ENCODE results near the gene MON1B. TPM values are rescaled to one million over a fixed set of nuclear protein-coding genes. Genes with fewer than 3 reads are reported as not detected.

MON1B gene
- total and polyA plus RNA-seq, 10 of the 15 experiments (the other 5 are each of a cell fraction or from before 2014, with no cell fraction given): 5.7 to 64.5 (median 21.7) TPM

- Histone ChIP-seq H3K4me3 (peak overlapping the region; percentile 99), H4K20me1 (ENCODE audit: control insufficient read depth, insufficient read depth) (no peaks in the 10 kb centered on the region), H3K27ac (ENCODE audit: control insufficient read depth, insufficient read depth) (peak overlapping the region; percentile 87), H2AFZ (ENCODE audit: control insufficient read depth, low read depth, low read length) (peak overlapping the region; percentile 92), H3K9ac (ENCODE audit: control insufficient read depth, insufficient read depth, low read length) (peak overlapping the region; percentile 99), H3K9me3 (replicated peaks; ENCODE audit: control insufficient read depth, insufficient read depth, low read length) (no peaks in the 10 kb centered on the region), H3K4me1 (ENCODE audit: control insufficient read depth, insufficient read depth, low read length) (no peaks in the 10 kb centered on the region; the same call in 1 of the 2 replicates), H3K36me3 (ENCODE audit: control insufficient read depth in 2 of 2, insufficient read depth in 2 of 2, low read length in 1 of 2) (peaks cover 9 to 15% of the 10 kb centered on the region in 2 experiments), H3K4me2 (ENCODE audit: control insufficient read depth, insufficient read depth) (peak overlapping the region; percentile 86), H3K79me2 (ENCODE audit: control insufficient read depth, insufficient read depth, low read length) (peaks cover 29% of the 10 kb centered on the region), H3K27me3 (replicated peaks in 1 of 2; ENCODE audit: control insufficient read depth in 2 of 2, insufficient read depth in 2 of 2, low read length in 1 of 2) (no peaks in the 10 kb centered on the region)
- ATAC-seq: peak; percentile 34
- ChIA-PET CTCF (no interaction called here), RAD21 (ENCODE audit: unreplicated experiment) (interaction anchor here (0.7 kb wide), 1 partner anchor 14 kb away, joined by 3 read pairs; no protein-coding TSS in a partner anchor), SMC1A (ENCODE audit: uncharacterized antibody, unreplicated experiment) (no interaction called here), POLR2A (interaction anchor here (1.0 to 1.6 kb wide), 3 partner anchors 9 to 21 kb away, joined by 3 to 4 read pairs (median 3); no protein-coding TSS in a partner anchor)
- in situ Hi-C loops (cut with MboI): loop anchor here (5.0 to 25.0 kb wide), 2 partner anchors 1544 to 1729 kb away; partner anchors contain the start of genes KARS1, TERF2IP and TMEM170A
- intact Hi-C loops (cut with micrococcal nuclease; ENCODE audit: unreplicated experiment): loop anchor here (10.0 kb wide), 1 partner anchor 1537 kb away; no protein-coding TSS in a partner anchor
- BruUV-seq (replicated peaks): TSS peak; percentile 89
- DNase-seq (ENCODE audit: low read depth, low spot score): no peak
- FAIRE-seq: peak; percentile 82
- WGBS (ENCODE audit: insufficient coverage, insufficient replicate concordance, low lambda C conversion rate, missing lambda C conversion rate): 7% methylated on average over 24 of the region's 24 CpGs
- TF ChIP-seq SMAD5 (IDR thresholded peaks at IDR 0.05; ENCODE audit: low read depth): 0 out of 2 replicates have a peak, but pooled peaks have one; percentile 21
- peak; percentile 63; the same call in 1 of the 2 replicates for TF ChIP-seq NKRF (conservative IDR thresholded peaks at IDR 0.05)
- TF ChIP-seq GABPA (IDR thresholded peaks at IDR 0.05; ENCODE audit: low read depth): no peak
- no peak for TF ChIP-seq ELK1 (IDR thresholded peaks at IDR 0.05; ENCODE audit: low read depth, low read length)
- 0 out of 2 replicates have a peak, but pooled peaks have one; percentile 15 for TF ChIP-seq RAD51 (IDR thresholded peaks at IDR 0.05)
- 0 out of 2 replicates have a peak, but pooled peaks have one; percentile 12 for TF ChIP-seq RELB (IDR thresholded peaks at IDR 0.05; ENCODE audit: low read depth)
- TF ChIP-seq KAT2A (conservative IDR thresholded peaks at IDR 0.05; ENCODE audit: control insufficient read depth, low read depth, low read length): no peak
- peak; percentile 8; the same call in 1 of the 2 replicates for TF ChIP-seq CREM (IDR thresholded peaks at IDR 0.05; ENCODE audit: low read depth)
- TF ChIP-seq NR2F1 (conservative IDR thresholded peaks at IDR 0.05): peak; percentile 59; the same call in 1 of the 2 replicates
- TF ChIP-seq REST (IDR thresholded peaks at IDR 0.05; ENCODE audit: low read depth, low read length): 0 out of 2 replicates have a peak, but pooled peaks have one; percentile 4
- TF ChIP-seq HSF1 (IDR thresholded peaks at IDR 0.05; ENCODE audit: low read depth, low read length): no peak
- peak; percentile 26; the same call in 1 of the 2 replicates for TF ChIP-seq SIN3A (IDR thresholded peaks at IDR 0.05; ENCODE audit: low read depth, low read length)
These were observed 424 bp downstream of the MON1B start for GRCh38 chr16:77191259-77191969.

All from GM12878 (cell line).